Measurements from ENCODE around the gene KLK13. TPM values are rescaled to one million over a fixed set of nuclear protein-coding genes. Genes with fewer than 3 reads are reported as not detected.

Gene KLK13
- total and polyA plus RNA-seq, 2 of the 13 experiments (the other 11 are each of a cell fraction or from before 2014, with no cell fraction given), result 0.09 TPM; not detected in 1

GRCh38 chr19:51060973-51061372 is 3.9 kb downstream of the KLK13 start:
- ATAC-seq, result no peak
- H3K79me2 ChIP-seq (ENCODE audit: insufficient read depth, low read length), result no peaks in the 10 kb centered on the region
- in situ Hi-C loops (cut with HindIII; ENCODE audit: extremely low pct_ligation_motif_present, low pct_unique_long_range_greater_than_20kb) (no loop called here), intact Hi-C loops (cut with micrococcal nuclease; ENCODE audit: unreplicated experiment) (no loop called here)
- no peak overlapping the region for H2AFZ ChIP-seq (ENCODE audit: low read length)
- TF ChIP-seq TSC22D2 (CRISPR knock-in tag; IDR thresholded peaks at IDR 0.05; ENCODE audit: borderline replicate concordance), result no peak
- no peak for TF ChIP-seq KDM2A (CRISPR knock-in tag; IDR thresholded peaks at IDR 0.05; ENCODE audit: borderline replicate concordance, low read depth)
- no peak for TF ChIP-seq TRIM22 (IDR thresholded peaks at IDR 0.05)
- TF ChIP-seq CBX5 (CRISPR knock-in tag; IDR thresholded peaks at IDR 0.05; ENCODE audit: borderline replicate concordance), result no peak
- no peak for TF ChIP-seq ZSCAN20 (CRISPR knock-in tag; IDR thresholded peaks at IDR 0.05; ENCODE audit: borderline replicate concordance)
- no peak for TF ChIP-seq ZNF558 (CRISPR knock-in tag; IDR thresholded peaks at IDR 0.05; ENCODE audit: borderline replicate concordance)
- no peak for TF ChIP-seq ZFP82 (CRISPR knock-in tag; IDR thresholded peaks at IDR 0.05; ENCODE audit: borderline replicate concordance)
- TF ChIP-seq GABPB1 (CRISPR knock-in tag; IDR thresholded peaks at IDR 0.05), result no peak
- no peak for TF ChIP-seq BCL3 (CRISPR knock-in tag; IDR thresholded peaks at IDR 0.05)
- no peak for TF ChIP-seq ZNF569 (CRISPR knock-in tag; IDR thresholded peaks at IDR 0.05; ENCODE audit: borderline replicate concordance)
- no peak for TF ChIP-seq ZNF670 (CRISPR knock-in tag; IDR thresholded peaks at IDR 0.05; ENCODE audit: borderline replicate concordance)
- no peak for TF ChIP-seq ZKSCAN1 (IDR thresholded peaks at IDR 0.05; ENCODE audit: low read length)
- no peak for TF ChIP-seq ZNF788 (CRISPR knock-in tag; IDR thresholded peaks at IDR 0.05; ENCODE audit: borderline replicate concordance)
- no peak for TF ChIP-seq ATF7 (IDR thresholded peaks at IDR 0.05)
- TF ChIP-seq ATF7 (CRISPR knock-in tag; IDR thresholded peaks at IDR 0.05), result no peak
- TF ChIP-seq ZNF800 (CRISPR knock-in tag; IDR thresholded peaks at IDR 0.05), result no peak
- no peak for TF ChIP-seq MTF2 (CRISPR knock-in tag; IDR thresholded peaks at IDR 0.05; ENCODE audit: borderline replicate concordance)
- no peak for TF ChIP-seq ZFP36L2 (CRISPR knock-in tag; IDR thresholded peaks at IDR 0.05)
- no peak for TF ChIP-seq CSRNP2 (CRISPR knock-in tag; conservative IDR thresholded peaks at IDR 0.05; ENCODE audit: low read depth)
- no peak for TF ChIP-seq DBP (CRISPR knock-in tag; IDR thresholded peaks at IDR 0.05; ENCODE audit: not compliant biosample characterization)
- H3K27me3 ChIP-seq (ENCODE audit: control insufficient read depth in 1 of 2, insufficient read depth in 2 of 2, low read length in 2 of 2), result peaks cover 0 to 3% of the 10 kb centered on the region in 2 experiments; a peak in 1 of 5 replicates
- CTCF ChIA-PET (ENCODE audit: low intra/inter-chr PET ratio, low total read pairs), result no interaction called here
- H3K9ac ChIP-seq (ENCODE audit: insufficient read depth, low read depth, low read length), result no peak overlapping the region
- no peaks in the 10 kb centered on the region for H4K20me1 ChIP-seq (ENCODE audit: insufficient read depth, low read length)
- WGBS (ENCODE audit: low lambda C conversion rate), result 0% methylated on average over 1 of the region's 1 CpG
- BruUV-seq (replicated peaks), result no TSS peak
- POLR2A ChIA-PET, result no interaction called here
- H3K4me1 ChIP-seq (ENCODE audit: insufficient read depth, low read length), result no peaks in the 10 kb centered on the region
- no peak overlapping the region for H3K4me3 ChIP-seq (replicated peaks in 1 of 3; ENCODE audit: insufficient read depth in 1 of 3, low read depth in 2 of 3, low read length in 3 of 3)
- no peaks in the 10 kb centered on the region for H3K9me3 ChIP-seq (ENCODE audit: low read length)
- FAIRE-seq, result no peak
- H3K27ac ChIP-seq (ENCODE audit: extremely low read length, insufficient read depth, low read length), result no peak overlapping the region
- DNase-seq (ENCODE audit: low spot score), result no peak
- H3K36me3 ChIP-seq (replicated peaks in 1 of 2; ENCODE audit: control insufficient read depth in 1 of 2, insufficient read depth in 2 of 2, low read length in 2 of 2), result no peaks in the 10 kb centered on the region
- H3K4me2 ChIP-seq (ENCODE audit: low read depth, low read length), result no peak overlapping the region
